Measurements from ENCODE around the gene SOX11. TPM values are rescaled to one million over a fixed set of nuclear protein-coding genes. Genes with fewer than 3 reads are reported as not detected.

SOX11 gene
- polyA plus RNA-seq: 0.60 TPM in 1 of 2 replicates, not detected in the other

DNA sequence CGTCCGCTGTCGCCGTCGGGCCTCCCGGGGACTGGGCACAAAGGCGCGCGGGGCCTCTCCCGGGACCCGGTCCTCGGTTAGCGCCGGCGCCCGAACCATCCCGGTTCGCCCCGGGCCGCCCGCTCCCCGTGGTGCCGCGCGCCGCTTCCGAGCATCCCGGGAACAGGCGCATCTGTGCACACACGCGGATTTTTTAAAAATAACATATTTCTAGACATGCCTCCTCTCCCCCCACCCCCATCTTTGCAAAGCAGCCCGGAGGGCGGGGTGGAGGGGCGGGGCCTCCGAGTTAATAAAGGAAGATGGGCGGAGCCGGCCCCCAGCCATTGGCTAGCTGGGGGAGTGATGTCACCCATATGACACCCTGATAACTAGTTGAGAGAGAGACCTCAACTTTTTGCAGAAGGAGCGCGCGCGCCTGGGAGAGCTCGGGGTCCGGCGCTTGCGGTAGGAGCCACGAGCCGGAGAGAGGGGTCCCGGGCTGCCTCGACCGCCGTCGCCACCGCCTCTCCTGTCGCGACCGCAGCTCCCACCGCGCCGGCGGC lies at the start of gene SOX11:
TSS of gene SOX11 (plus strand) at position 400 of the 545 bp plus-strand sequence. CDS start 338 bp downstream, outside the sequence.

